NCI-H774 (cell line): ENCODE data around the gene AP1M1.

Source experiments
- DNase-seq: peaks from one replicate; lab custom pipeline; 2025; lab: John Stamatoyannopoulos, UW

The AP1M1 gene

GRCh38 chr19:16232568-16232967 is 34.9 kb downstream of the AP1M1 start:
- DNase-seq: no peak

GRCh38 chr19:16233081-16233776 is 35.5 kb downstream of the AP1M1 start:
- no peak for DNase-seq

GRCh38 chr19:16233836-16234551 is 36.3 kb downstream of the AP1M1 start:
- no peak for DNase-seq

GRCh38 chr19:16234552-16235445 is 37.1 kb downstream of the AP1M1 start:
- no peak for DNase-seq

- DNase-seq: no peak
These were observed 38.3 kb downstream of the AP1M1 start for GRCh38 chr19:16235811-16236652.

GRCh38 chr19:16244091-16244490 is 46.4 kb downstream of the AP1M1 start:
- no peak for DNase-seq

GRCh38 chr19:16247353-16248182 is 49.9 kb downstream of the AP1M1 start:
- DNase-seq: peak; percentile 39

GRCh38 chr19:16248380-16249023 is 50.8 kb downstream of the AP1M1 start:
- DNase-seq: no peak

- DNase-seq: peak; percentile 17
These were observed 52.2 kb downstream of the AP1M1 start for GRCh38 chr19:16249826-16250404.

- no peak for DNase-seq
These were observed 54.9 kb downstream of the AP1M1 start for GRCh38 chr19:16252459-16253205.

GRCh38 chr19:16254851-16255408 is 57.2 kb downstream of the AP1M1 start:
- DNase-seq: no peak

GRCh38 chr19:16257509-16258002 is 59.8 kb downstream of the AP1M1 start:
- no peak for DNase-seq

- no peak for DNase-seq
These were observed 60.8 kb downstream of the AP1M1 start for GRCh38 chr19:16258440-16258903.

- DNase-seq: no peak
These were observed 61.9 kb downstream of the AP1M1 start for GRCh38 chr19:16259385-16260159.

GRCh38 chr19:16260160-16260811 is 62.6 kb downstream of the AP1M1 start:
- DNase-seq: no peak

GRCh38 chr19:16260812-16261161 is 63.1 kb downstream of the AP1M1 start:
- no peak for DNase-seq
